ENCODE results near the gene KIAA1586.
"Not testable (repeated sequence)": the region's sequence is repeated elsewhere in the genome, so short reads cannot be mapped to it uniquely, and the experiment has no call there.

GRCh38 chr6:57091375-57091774, 44.9 kb downstream of the KIAA1586 start:
- TF ChIP-seq CTCF, EP300 (IDR thresholded peaks at IDR 0.05): not testable (repeated sequence)

All from sigmoid colon (tissue), 4 donors.